Measurements from ENCODE around the gene TLR4. TPM values are rescaled to one million over a fixed set of nuclear protein-coding genes. Genes with fewer than 3 reads are reported as not detected.

Gene TLR4
- polyA plus RNA-seq, 1 experiment = 5.4 TPM

DNA sequence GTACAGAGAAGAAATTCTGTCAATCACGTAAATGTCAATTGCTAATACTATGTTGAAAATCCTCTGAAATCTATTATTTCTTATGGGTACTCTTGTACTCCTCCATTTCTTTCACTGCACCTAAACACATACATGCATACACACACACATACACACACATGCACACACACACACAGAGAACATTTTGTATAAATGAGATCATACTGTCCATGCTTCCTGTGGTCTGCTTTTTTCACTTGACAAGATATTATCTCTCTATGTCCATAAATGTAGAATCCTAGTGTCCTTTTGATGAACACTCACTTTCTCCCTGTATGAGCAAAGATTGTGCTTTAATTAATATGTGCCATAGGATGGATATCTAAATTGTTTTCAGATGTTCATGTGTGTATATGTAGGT is 32.7 kb upstream of the TLR4 start:
- Histone ChIP-seq H3K4me3 (ENCODE audit: low read depth, low read length) (no peak overlapping the region), H3K36me3 (ENCODE audit: control insufficient read depth, insufficient read depth, low read length) (no peaks in the 10 kb centered on the region), H3K27me3 (ENCODE audit: control insufficient read depth, insufficient read depth, low read length) (no peaks in the 10 kb centered on the region)
- ChIA-PET CTCF (no interaction called here), POLR2A (no interaction called here)
- TF ChIP-seq, protein P1, sequence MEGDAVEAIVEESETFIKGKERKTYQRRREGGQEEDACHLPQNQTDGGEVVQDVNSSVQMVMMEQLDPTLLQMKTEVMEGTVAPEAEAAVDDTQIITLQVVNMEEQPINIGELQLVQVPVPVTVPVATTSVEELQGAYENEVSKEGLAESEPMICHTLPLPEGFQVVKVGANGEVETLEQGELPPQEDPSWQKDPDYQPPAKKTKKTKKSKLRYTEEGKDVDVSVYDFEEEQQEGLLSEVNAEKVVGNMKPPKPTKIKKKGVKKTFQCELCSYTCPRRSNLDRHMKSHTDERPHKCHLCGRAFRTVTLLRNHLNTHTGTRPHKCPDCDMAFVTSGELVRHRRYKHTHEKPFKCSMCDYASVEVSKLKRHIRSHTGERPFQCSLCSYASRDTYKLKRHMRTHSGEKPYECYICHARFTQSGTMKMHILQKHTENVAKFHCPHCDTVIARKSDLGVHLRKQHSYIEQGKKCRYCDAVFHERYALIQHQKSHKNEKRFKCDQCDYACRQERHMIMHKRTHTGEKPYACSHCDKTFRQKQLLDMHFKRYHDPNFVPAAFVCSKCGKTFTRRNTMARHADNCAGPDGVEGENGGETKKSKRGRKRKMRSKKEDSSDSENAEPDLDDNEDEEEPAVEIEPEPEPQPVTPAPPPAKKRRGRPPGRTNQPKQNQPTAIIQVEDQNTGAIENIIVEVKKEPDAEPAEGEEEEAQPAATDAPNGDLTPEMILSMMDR (IDR thresholded peaks at IDR 0.05; ENCODE audit: insufficient read depth, low read depth, low read length) = no peak
- DNase-seq (ENCODE audit: low read depth) = no peak

DNA sequence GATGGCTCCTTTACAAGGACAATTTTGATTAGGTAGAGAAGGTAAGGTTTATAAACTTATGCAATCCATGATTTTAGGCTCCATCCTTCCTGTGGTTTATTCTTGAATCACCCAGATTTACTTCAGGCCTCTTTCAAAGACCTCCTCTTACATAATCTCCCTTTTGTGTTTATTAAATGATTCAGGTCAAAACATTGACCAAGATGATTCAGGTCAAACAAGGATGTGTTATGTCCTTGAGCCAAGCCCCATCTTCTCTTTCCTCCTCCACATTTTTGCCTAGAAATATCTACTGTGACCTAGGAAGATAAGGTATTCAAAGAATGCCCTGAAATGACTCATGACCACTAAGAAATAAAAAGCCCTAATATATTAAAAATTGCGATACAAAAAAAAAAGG is 31.8 kb upstream of the TLR4 start:
- ChIA-PET CTCF (no interaction called here), POLR2A (no interaction called here)
- TF ChIP-seq, protein P1 (IDR thresholded peaks at IDR 0.05; ENCODE audit: insufficient read depth, low read depth, low read length) = no peak
- DNase-seq (ENCODE audit: low read depth) = peak; percentile 56
- no peaks in the 10 kb centered on the region for H3K27me3 ChIP-seq (ENCODE audit: control insufficient read depth, insufficient read depth, low read length)
- H3K4me3 ChIP-seq (ENCODE audit: low read depth, low read length) = no peak overlapping the region
- H3K36me3 ChIP-seq (ENCODE audit: control insufficient read depth, insufficient read depth, low read length) = no peaks in the 10 kb centered on the region

DNA sequence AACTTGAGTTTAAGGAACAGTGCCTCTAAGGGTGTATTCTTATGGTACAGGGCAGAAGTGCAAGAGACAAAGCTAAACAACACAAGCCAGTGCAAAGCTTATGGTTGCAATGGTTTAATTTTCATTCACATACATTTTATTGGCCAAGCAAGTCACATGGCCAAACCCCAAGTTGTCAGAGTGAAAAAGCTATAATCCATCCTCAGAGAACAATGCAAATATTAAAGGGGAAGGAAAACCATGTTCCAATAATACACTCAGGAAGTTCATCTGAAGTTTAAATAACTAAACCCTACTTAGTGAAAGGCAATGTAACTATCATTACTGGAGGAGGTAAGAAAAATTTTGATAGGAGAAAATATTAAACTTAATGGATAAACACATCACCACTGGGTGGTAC is 26.6 kb upstream of the TLR4 start:
- Histone ChIP-seq H3K4me3 (ENCODE audit: low read depth, low read length) (no peak overlapping the region), H3K27me3 (ENCODE audit: control insufficient read depth, insufficient read depth, low read length) (no peaks in the 10 kb centered on the region), H3K36me3 (ENCODE audit: control insufficient read depth, insufficient read depth, low read length) (no peaks in the 10 kb centered on the region)
- TF ChIP-seq, protein P1 (IDR thresholded peaks at IDR 0.05; ENCODE audit: insufficient read depth, low read depth, low read length) = no peak
- POLR2A ChIA-PET = no interaction called here
- CTCF ChIA-PET = interaction anchor here (0.9 to 1.1 kb wide), 2 partner anchors 14 to 50 kb away, joined by 3 to 4 read pairs; no protein-coding TSS in a partner anchor
- no peak for DNase-seq (ENCODE audit: low read depth)

DNA sequence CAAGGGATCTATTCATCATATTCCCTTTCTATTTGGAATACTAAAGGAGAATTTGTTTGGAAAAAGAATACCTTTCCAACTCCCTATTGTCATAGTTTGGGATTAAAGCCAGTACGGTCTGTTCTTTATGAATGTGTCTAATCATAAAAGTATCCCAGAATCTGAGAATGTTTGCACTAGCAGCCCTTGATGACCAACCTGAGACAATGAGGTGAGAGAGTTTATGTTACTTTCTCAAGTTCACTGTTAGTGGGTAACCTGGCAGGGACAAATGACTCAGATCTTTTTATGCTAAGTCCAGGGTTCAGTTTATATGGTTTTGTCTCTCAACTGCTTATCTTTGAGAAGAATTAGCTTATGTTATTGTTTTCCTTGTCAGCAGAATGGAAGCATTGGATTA is 25.3 kb upstream of the TLR4 start:
- H3K36me3 ChIP-seq (ENCODE audit: control insufficient read depth, insufficient read depth, low read length) = no peaks in the 10 kb centered on the region
- CTCF ChIA-PET = no interaction called here
- TF ChIP-seq, protein P1 (IDR thresholded peaks at IDR 0.05; ENCODE audit: insufficient read depth, low read depth, low read length) = no peak
- H3K27me3 ChIP-seq (ENCODE audit: control insufficient read depth, insufficient read depth, low read length) = no peaks in the 10 kb centered on the region
- DNase-seq (ENCODE audit: low read depth) = no peak
- no peak overlapping the region for H3K4me3 ChIP-seq (ENCODE audit: low read depth, low read length)
- POLR2A ChIA-PET = no interaction called here

DNA sequence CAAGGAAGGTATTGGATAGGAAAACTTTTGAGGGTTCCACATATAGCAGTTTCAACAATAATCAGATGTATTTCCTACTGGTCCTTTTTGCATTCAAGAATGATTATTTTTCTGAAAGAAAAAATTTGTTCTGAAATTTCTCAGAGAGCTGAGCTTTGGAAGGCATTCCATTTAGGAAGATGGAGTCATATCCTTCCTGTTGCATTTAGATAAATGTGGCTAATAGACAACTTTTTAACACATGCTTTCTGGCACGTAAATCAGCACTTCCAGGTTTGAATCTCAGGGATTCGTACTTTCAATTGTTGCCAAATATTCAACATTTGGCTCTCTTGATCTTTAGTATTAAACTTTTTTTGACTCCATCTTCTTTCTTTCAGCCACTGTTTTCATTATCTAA is 24.8 kb upstream of the TLR4 start:
- Histone ChIP-seq H3K4me3 (ENCODE audit: low read depth, low read length) (no peak overlapping the region), H3K27me3 (ENCODE audit: control insufficient read depth, insufficient read depth, low read length) (no peaks in the 10 kb centered on the region), H3K36me3 (ENCODE audit: control insufficient read depth, insufficient read depth, low read length) (no peaks in the 10 kb centered on the region)
- ChIA-PET POLR2A (no interaction called here), CTCF (no interaction called here)
- DNase-seq (ENCODE audit: low read depth) = no peak
- TF ChIP-seq, protein P1 (IDR thresholded peaks at IDR 0.05; ENCODE audit: insufficient read depth, low read depth, low read length) = no peak
